ENCODE measurements around the gene BRD7.

Gene BRD7

DNA sequence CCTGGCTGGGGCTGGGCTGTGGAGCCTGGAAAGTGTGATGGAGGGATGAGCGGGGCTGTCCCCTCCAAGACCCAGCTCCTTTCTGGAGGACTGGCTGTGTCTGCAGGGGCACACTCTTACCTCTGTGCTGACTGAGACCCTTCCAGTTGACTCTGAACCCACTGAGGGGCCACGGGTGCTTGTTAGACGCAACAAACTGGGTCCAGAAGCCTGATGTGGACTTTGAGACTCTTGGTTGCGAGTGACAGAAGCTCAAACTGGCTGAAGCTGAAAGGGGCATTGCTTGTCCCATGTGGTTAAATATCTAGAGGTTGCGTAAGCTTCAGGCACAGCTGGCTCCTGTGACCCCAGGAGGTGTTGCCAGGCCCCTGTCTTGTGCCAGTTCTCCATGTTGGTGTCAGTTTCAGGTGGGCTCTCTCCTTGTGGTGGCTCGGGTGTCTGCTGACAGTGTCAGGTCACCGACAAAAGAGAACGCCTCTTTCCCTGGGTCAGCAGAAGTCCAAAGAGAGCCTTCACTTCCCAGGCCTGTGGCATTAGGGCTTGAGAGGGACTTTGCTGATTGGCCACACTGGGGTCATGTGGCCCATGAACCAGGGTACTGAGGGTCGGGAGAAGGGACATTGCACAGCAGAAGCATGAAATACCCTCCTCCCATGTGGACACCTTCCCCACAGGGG, 85.7 kb downstream of the BRD7 start:
- DNase-seq = no peak
- in situ Hi-C loops (cut with HindIII; ENCODE audit: low pct_ligation_motif_present, low pct_unique_long_range_greater_than_20kb, low sequenced_read_pairs) = no loop called here

DNA sequence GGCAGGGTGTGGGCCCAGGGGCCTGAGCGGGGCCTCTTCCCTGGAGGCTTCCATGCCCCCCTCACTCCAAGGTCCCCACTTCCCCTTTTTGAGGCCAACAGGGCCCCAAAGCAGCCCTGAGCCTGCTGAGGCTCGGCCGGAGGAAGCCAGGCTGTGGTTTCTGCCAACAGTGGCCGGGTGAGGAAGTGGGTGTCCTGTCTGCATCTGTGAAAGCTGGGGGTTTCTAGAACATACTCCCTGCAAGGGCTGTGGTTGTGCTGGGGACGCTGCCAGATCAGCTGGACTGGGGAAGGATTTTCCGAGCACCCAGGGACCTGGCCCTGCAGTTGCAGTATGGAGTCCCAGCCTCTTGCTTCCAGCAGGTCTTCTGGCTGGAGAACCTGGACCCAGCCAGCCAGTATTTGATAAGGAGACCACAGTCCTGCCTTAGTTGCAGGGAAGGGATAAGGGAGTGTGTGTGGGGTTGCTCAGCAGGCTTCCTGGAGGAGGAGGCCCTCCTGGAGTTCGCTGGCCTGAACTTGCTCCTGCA, 86.7 kb downstream of the BRD7 start:
- no peak for DNase-seq

DNA sequence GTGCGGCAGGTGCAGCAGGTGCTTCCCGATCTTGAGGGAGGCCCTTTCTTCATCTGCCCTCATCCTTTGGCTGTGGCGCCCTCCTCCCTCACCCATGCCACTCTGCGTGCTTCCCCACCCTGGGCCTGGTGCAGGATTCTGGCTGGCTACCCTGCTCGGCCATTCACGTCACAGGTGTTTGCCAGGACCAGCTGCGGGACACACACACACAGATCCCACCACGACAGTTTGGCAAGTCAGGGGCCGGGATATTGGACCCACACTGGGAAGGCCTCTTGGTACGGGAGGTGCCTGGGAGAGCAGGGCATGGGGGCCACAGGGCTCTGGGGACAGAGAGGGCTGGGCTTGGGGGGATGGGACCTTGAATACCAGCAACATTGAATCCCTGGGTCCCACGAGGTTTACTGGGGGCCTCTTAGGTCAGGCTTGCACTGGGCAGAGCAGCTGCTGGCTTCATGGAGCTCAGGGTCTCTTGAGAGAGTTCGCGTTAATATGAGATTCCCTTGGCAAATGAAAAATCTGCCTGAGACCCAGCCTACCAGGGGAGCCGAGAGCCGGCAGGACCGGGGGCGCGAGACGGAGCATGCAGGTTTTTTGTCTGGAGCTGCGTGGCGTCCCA, 87.3 kb downstream of the BRD7 start:
- no peak for DNase-seq
- in situ Hi-C loops (cut with HindIII; ENCODE audit: low pct_ligation_motif_present, low pct_unique_long_range_greater_than_20kb, low sequenced_read_pairs) = no loop called here

More for the DNA sequence above, 86.7 kb downstream of the BRD7 start:
- in situ Hi-C loops (cut with HindIII; ENCODE audit: low pct_ligation_motif_present, low pct_unique_long_range_greater_than_20kb, low sequenced_read_pairs) = no loop called here

DNA sequence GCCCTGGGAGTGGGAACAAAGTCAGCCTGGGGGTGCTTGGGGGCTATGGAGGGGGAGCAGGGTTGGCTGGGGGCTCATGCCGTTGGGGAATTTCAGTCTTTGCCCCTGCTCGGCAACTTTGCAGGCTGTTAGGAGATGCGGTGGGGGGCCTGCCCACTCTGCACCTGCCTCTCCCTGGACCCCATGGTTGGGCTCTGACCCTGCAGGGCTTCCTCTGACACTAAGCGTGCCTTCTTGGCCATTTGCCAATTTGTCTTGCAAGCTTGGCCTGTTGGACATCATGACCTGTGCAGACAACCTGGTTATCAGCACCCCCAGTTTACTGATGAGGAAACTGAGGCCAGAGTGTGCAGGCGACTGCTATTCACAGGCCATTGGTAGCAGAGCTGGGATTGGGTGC, 87.9 kb downstream of the BRD7 start:
- DNase-seq = no peak
- in situ Hi-C loops (cut with HindIII; ENCODE audit: low pct_ligation_motif_present, low pct_unique_long_range_greater_than_20kb, low sequenced_read_pairs) = no loop called here

DNA sequence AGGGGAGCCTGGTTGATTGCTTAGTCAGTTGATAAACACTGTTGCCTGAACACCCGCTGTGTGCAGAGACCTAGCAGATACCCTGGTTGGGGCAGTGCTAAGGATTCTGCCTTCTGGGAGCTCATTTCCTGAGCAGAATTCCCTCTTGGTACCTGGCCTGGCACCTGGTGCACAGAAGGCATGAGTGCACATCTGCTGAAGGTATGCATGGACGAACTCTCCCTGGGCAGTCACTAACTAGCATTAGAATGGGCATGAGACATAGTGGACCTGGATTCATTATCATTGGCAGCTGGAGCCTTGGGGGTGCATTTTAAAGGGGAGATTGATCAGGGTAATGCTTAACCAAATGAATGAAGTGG, 89.3 kb downstream of the BRD7 start:
- in situ Hi-C loops (cut with HindIII; ENCODE audit: low pct_ligation_motif_present, low pct_unique_long_range_greater_than_20kb, low sequenced_read_pairs) = no loop called here
- no peak for DNase-seq

DNA sequence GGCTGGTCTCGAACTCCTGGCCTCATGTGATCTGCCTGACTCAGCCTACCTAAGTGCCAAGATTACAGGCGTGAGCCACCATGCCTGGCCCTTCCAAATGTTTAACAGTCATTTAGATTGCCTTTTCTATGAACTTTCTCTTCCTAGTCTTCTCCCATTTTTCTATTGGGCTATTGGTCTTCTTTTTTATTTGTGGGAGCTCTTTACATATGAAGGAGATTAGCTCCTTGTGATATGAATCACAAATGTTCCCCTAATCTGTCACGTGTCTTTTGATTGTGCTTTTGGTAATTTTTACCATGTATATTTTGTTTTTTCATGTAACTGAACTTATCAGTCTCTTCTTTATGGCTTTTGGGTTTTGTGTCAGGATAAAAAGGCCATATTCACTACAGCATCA, 90.5 kb downstream of the BRD7 start:
- in situ Hi-C loops (cut with HindIII; ENCODE audit: low pct_ligation_motif_present, low pct_unique_long_range_greater_than_20kb, low sequenced_read_pairs) = no loop called here
- DNase-seq = no peak

DNA sequence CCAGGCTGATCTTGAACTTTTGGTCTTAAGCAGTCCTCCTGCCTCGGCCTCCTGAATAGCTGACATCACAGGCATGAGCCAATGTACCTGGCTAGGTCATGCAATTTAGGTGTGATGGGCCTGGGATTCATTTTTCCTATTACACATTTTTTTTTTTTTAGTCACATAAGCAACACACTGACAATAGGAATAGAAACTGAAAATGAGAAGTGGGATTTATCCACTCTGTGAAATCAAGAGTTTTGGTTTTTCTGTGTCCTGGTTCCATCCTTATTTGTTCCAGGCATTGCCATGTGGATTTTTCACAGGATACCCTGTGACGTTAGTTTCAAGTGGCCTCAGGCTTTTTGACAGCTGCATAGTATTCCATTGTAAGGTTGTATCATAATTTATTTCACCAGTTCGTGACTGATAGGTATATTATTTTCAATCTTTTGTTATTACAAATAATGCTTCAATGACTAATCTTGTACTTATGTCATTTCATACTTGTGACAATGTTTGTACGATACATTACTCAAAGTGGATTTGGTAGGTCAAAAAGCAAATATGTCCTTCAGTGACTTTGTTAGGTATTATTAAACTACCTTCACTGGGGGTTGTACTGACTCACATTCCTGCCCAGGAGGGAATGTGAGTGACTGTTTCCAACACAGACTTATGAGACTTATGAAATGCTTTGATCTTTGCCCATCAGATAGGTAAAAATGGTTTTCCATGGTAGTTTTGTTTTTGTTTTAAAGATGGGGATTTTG, 91.8 kb downstream of the BRD7 start:
- in situ Hi-C loops (cut with HindIII; ENCODE audit: low pct_ligation_motif_present, low pct_unique_long_range_greater_than_20kb, low sequenced_read_pairs) = no loop called here
- DNase-seq = no peak

DNA sequence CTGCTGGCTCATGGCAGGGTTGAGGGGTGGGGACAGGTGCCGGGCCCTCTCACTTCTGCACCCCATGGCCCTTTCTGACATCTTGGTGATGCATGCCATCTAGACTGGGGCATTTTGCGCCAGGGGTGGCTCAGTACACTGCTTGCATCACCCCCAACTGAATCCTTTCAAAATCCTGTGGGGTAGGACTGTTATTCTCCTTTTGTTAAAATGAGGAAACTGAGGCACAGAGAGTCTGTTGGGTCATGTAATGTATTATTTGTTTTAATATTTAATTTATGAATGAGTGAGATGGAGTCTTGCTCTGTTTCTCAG, 92.5 kb downstream of the BRD7 start:
- in situ Hi-C loops (cut with HindIII; ENCODE audit: low pct_ligation_motif_present, low pct_unique_long_range_greater_than_20kb, low sequenced_read_pairs) = no loop called here

DNA sequence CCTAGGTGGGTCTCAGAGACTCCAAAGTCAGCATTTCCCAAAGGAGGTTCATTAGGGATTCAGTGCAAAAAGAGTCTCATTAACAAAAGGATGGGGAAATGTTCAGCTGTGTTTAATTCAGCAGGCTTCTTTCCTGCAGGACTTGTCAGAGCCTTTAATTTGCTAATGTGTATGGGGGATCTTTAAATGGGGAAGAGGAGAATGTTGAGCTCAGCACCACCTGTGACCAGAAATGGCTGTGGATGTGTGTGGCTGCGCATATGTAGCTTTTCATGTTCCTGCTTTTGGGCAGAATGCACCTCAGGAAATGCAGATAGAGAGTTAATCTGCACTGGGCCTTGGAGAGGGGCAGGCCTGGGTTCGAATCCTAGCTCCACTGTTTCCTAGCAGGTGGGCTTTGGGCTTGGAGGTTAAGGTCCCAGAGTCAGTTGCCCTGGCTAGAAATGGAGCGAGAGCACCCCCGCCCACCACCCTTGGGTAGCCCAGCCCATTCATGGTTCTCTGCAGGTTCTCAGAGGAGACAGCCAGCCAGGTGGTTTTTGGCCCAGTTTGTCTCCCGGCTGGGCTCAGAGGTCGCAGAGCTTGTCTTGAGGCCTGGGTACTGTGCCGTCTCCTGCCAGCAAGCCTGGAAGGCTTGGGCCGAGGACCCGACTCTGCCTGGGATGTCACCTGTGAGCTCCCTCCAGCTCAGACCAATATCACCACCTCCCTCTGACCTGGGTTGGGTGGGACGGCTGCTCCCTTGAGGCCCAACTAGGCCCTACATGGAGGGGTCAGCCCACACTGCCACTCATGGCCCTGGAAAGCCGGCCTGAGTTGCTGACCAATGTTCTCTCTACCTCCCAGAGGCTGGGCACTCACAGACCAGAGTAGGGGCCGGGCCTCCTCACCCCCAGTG, 93.1 kb downstream of the BRD7 start:
- in situ Hi-C loops (cut with HindIII; ENCODE audit: low pct_ligation_motif_present, low pct_unique_long_range_greater_than_20kb, low sequenced_read_pairs) = no loop called here

More for the DNA sequence above, 92.5 kb downstream of the BRD7 start:
- no peak for DNase-seq

DNA sequence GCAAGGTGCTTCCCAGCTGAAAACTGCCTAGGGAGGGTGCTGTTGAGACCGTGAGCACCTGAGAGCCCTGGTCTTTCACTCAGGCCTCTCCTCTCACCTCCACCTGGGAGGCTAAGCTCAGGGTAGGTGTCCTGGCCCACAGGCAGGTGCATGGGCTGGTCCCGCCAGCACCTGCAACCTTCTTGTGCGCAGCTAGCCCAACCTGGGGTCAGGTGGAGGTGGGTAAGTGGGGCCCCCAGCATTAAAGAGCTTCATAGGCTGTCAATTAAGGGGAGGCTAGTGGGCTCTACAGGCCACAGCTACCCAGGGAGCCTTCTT, 93.7 kb downstream of the BRD7 start:
- in situ Hi-C loops (cut with HindIII; ENCODE audit: low pct_ligation_motif_present, low pct_unique_long_range_greater_than_20kb, low sequenced_read_pairs) = no loop called here
- DNase-seq = no peak

More for the DNA sequence above, 93.1 kb downstream of the BRD7 start:
- no peak for DNase-seq

DNA sequence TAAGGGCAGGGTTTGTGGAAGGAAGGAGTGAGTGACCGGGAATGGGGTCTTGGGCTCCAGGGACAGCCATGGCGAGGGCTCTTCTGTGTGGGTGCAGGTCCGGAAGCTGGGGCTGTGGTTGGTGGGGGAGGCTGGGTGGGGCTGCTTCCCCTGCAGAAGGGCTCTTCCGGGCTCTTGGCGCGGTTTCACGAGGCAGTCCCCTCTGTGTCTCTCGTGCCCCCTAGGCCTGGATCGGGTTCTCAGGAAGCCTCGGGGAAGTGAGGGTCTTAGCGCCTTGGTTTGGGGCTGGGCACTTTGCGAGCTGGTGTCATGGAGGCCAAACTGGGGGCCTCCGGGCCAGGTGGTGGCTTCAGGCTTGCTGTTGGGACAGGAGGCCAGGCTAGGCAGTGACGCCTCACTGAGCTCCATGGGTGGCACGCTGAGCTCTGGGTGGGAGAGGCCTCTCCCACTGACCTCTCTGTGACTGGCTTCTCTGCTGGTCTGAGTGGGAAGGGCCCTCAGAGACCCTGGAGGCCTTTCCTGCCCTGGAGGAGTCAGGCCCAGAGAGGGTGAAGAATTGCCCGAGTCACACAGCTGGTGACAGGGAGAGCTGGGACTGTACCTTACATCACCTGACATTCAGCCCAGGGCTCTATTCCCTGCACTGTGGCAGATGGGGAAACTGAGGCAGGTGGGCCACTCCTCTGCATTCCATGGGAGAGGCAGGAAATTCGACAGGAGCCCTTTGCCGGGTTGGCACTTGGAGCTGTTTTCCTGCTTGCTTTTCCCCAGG, 94.3 kb downstream of the BRD7 start:
- DNase-seq = no peak
- in situ Hi-C loops (cut with HindIII; ENCODE audit: low pct_ligation_motif_present, low pct_unique_long_range_greater_than_20kb, low sequenced_read_pairs) = no loop called here

DNA sequence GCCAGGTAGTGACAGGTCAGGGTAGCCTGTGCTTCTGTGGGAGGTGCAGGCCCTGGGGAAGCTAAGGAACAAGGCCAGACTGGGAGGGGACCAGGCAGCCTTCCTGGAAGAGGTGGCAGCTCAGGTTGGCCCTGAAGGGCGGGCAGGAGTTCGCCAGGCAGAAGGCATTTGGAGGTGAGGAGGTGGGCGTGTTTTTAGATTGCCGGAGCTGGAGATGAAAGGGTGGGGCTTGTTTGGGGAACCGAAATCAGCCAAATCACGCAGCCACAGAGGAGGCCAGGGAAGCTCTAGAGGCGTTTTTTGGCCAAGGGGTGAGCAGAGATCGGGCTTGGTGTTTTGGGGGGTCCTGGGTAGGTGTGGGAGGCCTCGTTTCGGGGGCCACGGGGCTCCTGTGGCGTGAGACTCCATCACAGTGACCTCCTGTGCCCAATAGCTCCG, 94.9 kb downstream of the BRD7 start:
- in situ Hi-C loops (cut with HindIII; ENCODE audit: low pct_ligation_motif_present, low pct_unique_long_range_greater_than_20kb, low sequenced_read_pairs) = no loop called here
- DNase-seq = no peak

DNA sequence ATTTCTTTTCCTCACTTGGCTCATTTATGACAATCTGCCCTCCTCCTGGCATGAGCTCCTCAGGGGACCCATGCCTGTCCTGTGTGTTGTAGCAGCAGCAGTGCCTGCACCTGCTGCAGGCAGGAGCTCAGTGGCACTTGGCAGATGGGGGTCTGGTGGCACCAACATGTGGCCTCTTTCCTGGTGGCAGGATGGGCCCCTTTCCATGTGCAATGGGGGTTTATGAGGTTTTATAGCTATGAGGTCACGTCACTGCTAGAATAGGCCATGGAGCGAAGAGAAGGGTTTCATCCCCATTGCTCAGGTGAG, 95.5 kb downstream of the BRD7 start:
- DNase-seq = no peak
- in situ Hi-C loops (cut with HindIII; ENCODE audit: low pct_ligation_motif_present, low pct_unique_long_range_greater_than_20kb, low sequenced_read_pairs) = no loop called here

DNA sequence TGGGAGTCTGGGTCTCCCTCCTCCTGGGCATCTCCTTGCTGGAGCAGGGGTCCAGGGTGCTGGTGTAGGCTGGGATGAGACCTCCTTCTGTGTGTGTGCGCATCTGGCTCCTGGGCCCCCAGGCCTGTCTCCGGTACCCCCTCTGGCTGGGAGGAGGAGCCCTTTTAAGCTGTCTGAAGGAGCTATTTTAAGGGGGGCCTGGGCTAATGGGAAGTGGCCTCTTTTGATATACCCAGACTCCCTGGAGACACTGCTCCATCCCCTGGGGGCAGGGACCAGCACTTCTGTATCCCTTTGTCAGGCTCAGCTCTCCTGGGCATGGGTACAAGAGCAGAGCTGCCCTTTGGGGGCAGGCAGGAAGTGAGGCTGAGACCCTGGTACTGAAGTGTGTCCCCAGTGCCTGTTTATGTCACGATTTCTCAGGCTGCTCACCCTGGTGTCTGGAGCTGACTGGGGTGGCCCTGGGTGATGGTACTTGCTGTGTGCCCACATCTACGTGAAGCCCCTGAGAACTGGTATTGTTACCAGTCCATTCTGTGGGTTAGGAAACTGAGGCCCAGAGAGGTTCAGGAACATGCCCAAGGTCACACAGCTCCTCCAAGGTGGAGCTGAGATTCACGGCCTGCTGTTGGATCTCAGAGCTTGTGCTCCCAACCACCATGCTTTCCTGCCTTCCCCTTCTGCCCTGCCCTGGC, 96.0 kb downstream of the BRD7 start:
- no peak for DNase-seq
- in situ Hi-C loops (cut with HindIII; ENCODE audit: low pct_ligation_motif_present, low pct_unique_long_range_greater_than_20kb, low sequenced_read_pairs) = no loop called here

DNA sequence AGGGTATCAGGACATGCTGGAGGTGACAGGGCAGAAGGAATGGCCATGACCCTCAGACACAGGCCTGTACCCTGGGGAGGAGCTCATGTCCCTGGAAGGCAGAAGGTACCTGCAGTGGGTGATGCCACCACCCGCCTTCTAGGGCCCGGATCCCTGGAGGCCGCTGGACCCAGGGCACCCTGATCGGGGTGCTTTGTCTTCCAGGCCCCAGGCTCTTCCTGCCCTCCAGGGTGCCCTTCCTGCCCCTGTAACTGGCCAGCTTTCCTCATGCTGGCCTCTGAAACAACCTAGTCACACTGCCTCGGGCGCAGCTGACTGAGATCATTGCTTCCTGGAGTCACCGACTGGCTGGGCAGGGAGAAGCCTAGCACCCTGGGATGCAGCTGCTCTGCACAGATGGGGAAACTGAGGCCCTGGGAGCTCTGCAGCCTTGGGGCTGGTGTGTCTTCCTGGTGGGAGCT, 96.6 kb downstream of the BRD7 start:
- DNase-seq = no peak
- in situ Hi-C loops (cut with HindIII; ENCODE audit: low pct_ligation_motif_present, low pct_unique_long_range_greater_than_20kb, low sequenced_read_pairs) = no loop called here

DNA sequence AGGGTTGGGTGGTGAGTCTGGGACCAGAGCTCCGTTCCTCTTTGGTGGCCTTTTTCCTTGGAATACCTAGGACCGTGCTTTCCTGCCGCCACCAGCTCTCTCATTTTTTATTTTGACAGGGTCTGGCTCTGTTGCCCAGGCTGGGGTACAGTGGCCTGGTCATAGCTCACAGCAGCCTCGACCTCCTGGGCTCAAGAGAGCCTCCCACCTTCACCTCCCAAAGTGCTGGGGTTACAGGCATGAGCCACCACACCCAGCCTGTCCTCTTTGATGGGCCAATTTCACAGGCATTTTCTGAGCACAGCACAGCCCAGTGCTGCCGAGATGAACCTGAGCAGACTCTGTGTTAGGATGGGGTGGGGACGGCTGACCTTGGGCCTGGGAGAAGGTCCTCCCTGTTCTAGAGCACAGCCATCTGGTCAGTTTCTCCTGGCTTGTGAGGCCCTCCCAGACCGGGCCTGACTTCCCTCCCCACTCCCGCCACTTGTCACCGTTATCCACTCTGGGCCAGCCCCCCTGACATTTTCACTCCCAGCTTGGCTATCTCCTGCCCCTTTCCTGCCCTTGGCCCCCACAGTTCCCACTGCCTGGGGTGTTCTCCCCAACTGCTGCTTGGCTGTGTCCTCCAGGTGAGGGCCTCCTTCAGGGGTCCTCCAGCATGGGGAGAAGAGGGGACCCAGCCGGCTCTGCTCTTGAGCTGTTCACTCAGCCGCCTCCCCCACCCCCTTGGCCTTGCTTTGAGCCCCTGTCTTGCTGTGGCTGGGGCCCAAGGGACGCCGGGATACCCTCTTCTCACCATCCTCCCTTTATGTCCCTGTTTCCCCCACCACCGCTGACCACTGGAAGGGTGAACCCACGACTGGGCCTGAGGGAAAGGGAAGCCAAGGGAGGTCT, 97.4 kb downstream of the BRD7 start:
- no peak for DNase-seq
- in situ Hi-C loops (cut with HindIII; ENCODE audit: low pct_ligation_motif_present, low pct_unique_long_range_greater_than_20kb, low sequenced_read_pairs) = no loop called here
